HepG2 (cell line): ENCODE results near the gene ELFN1. TPM values are rescaled to one million over a fixed set of nuclear protein-coding genes. Genes with fewer than 3 reads are reported as not detected.

ENCODE experiments used
- ATAC-seq: fragments of 200-7000 bp; cut with Tn5 transposase; 3 replicates; pipeline ENCODE4 v1.9.1; 2020; ENCODE audit warnings: mild to moderate bottlenecking, moderate library complexity
- BruUV-seq: library from RNA; stranded (reverse); fragments of 400-500 nt; replicated peaks from 2 replicates; lab custom pipeline; 2021; lab: Mats Ljungman, UMichigan
- CTCF ChIA-PET: fragments of 300-600 bp; formaldehyde crosslinking; extraction: SDS; loops from one replicate; lab custom pipeline; 2021; ENCODE audit warnings: low total read pairs, inconsistent platforms, low intra/inter-chr PET ratio; lab: Yijun Ruan, JAX
- POLR2A ChIA-PET: fragments of 350-600 bp; sonication (Branson Sonifier 250); formaldehyde crosslinking; loops from one replicate; lab custom pipeline; 2020; ENCODE audit warnings: antibody characterized with exemption, inconsistent platforms; lab: Yijun Ruan, JAX
- DNase-seq: peaks from one replicate; pipeline ENCODE4 v3.0.0-alpha.2; 2015; ENCODE audit warnings: low spot score
- FAIRE-seq: peaks from 3 replicates; lab custom pipeline; 2011; peaks lifted over from hg19 to GRCh38; lab: Jason Lieb, UNC
- H2AFZ ChIP-seq: one replicate; pipeline ENCODE4 v1.6.1; 2011; ENCODE audit warnings: low read length, inconsistent platforms
- H3K27ac ChIP-seq: fragments of 300-600 bp; 3 replicates; pipeline ENCODE4 v1.8.0; 2011; ENCODE audit warnings: mixed run types, mild to moderate bottlenecking, mixed read lengths, low read length, inconsistent platforms; ENCODE audit not compliant: insufficient read depth; ENCODE audit errors: extremely low read length
- H3K27me3 ChIP-seq, 2 experiments: fragments of 200-600 bp in 1 of 2; 2 replicates in 1 of 2; 3 replicates in 1 of 2; pipeline versions ENCODE4 v1.6.0 to v1.8.0; 2011; ENCODE audit warnings: low read length in 2 of 2, mild to moderate bottlenecking in 2 of 2, moderate library complexity in 2 of 2, inconsistent platforms in 1 of 2; ENCODE audit not compliant: insufficient read depth in 2 of 2, control insufficient read depth in 1 of 2
- H3K36me3 ChIP-seq, 2 experiments: fragments of 200-600 bp in 1 of 2; replicated peaks in 1 of 2; 2 replicates in 1 of 2; 3 replicates in 1 of 2; pipeline versions ENCODE4 v1.5.1 to v1.8.0; 2011; ENCODE audit warnings: low read length in 2 of 2, inconsistent platforms in 1 of 2; ENCODE audit not compliant: insufficient read depth in 2 of 2, control insufficient read depth in 1 of 2
- H3K4me1 ChIP-seq: 2 replicates; pipeline ENCODE4 v1.5.1; 2012; ENCODE audit warnings: low read length, inconsistent platforms; ENCODE audit not compliant: insufficient read depth
- H3K4me2 ChIP-seq: 2 replicates; pipeline ENCODE4 v1.6.0; 2011; ENCODE audit warnings: low read depth, low read length, inconsistent platforms
- H3K4me3 ChIP-seq, 3 experiments: fragments of 200-600 bp in 1 of 3; sonication (generic), shearing (Covaris generic) in 1 of 3; replicated peaks in 1 of 3; 2 replicates each; pipeline ENCODE4 v1.5.1; 2011 to 2016; ENCODE audit warnings: low read length in 3 of 3, inconsistent platforms in 2 of 3, low read depth in 2 of 3, mild to moderate bottlenecking in 2 of 3, control low read depth in 1 of 3, mixed read lengths in 1 of 3; ENCODE audit not compliant: insufficient read depth in 1 of 3
- H3K79me2 ChIP-seq: one replicate; pipeline ENCODE4 v1.6.1; 2011; ENCODE audit warnings: low read length, inconsistent platforms; ENCODE audit not compliant: insufficient read depth
- H3K9ac ChIP-seq: 2 replicates; pipeline ENCODE4 v1.6.0; 2011; ENCODE audit warnings: mild to moderate bottlenecking, low read depth, low read length, inconsistent platforms; ENCODE audit not compliant: insufficient read depth
- H3K9me3 ChIP-seq: 2 replicates; pipeline ENCODE4 v1.5.1; 2012; ENCODE audit warnings: mild to moderate bottlenecking, low read length
- H4K20me1 ChIP-seq: 2 replicates; pipeline ENCODE4 v1.6.0; 2011; ENCODE audit warnings: inconsistent platforms, mild to moderate bottlenecking, low read length, moderate library complexity; ENCODE audit not compliant: insufficient read depth
- GABPB1 ChIP-seq: IDR thresholded peaks from 2 replicates; pipeline ENCODE4 v1.6.1; 2016; ENCODE audit warnings: mild to moderate bottlenecking, missing genetic modification reagents, moderate library complexity, missing compliant biosample characterization
- KAT7 ChIP-seq: IDR thresholded peaks from 2 replicates; pipeline ENCODE4 v1.6.1; 2018; ENCODE audit warnings: borderline replicate concordance, missing compliant biosample characterization
- ZMYM3 ChIP-seq: sonication (generic); formaldehyde crosslinking; IDR thresholded peaks from 2 replicates; pipeline ENCODE4 v1.5.1; 2020; ENCODE audit warnings: mild to moderate bottlenecking, missing genetic modification reagents
- ZNF337 ChIP-seq: sonication (generic); formaldehyde crosslinking; IDR thresholded peaks from 2 replicates; pipeline ENCODE4 v1.5.1; 2020; ENCODE audit warnings: missing genetic modification reagents, low read depth, mild to moderate bottlenecking, borderline replicate concordance
- ZNF768 ChIP-seq: sonication (generic); formaldehyde crosslinking; IDR thresholded peaks from 2 replicates; pipeline ENCODE4 v1.4.0; 2020; ENCODE audit warnings: missing genetic modification reagents
- WGBS: methylation state at CpG from one replicate; pipeline ENCODE4 v1.1.6; 2017; ENCODE audit warnings: low lambda C conversion rate; 5-methylcytosine and 5-hydroxymethylcytosine counted together
- in situ Hi-C: cut with HindIII; loops from 2 replicates; pipeline ENCODE4 v1.10.0; 2017; ENCODE audit warnings: low pct_unique_long_range_greater_than_20kb; ENCODE audit not compliant: extremely low pct_ligation_motif_present
- intact Hi-C: fragments of 100-400 bp; cut with micrococcal nuclease; formaldehyde crosslinking; loops from one replicate; pipeline ENCODE4 v1.10.0; 2022; ENCODE audit not compliant: unreplicated experiment
- polyA plus RNA-seq, 8 experiments: library from polyadenylated mRNA; depleted of rRNA in 3 of 8; stranded (reverse) in 7 of 8; unstranded in 1 of 8; fragments of >200 nt; fragmentation: Illumina TruSeq in 4 of 8; extraction: Trizol in 4 of 8; gene quantifications; 2 replicates each; pipeline versions ENCODE4 v1.2.1 to v1.2.3, GENCODE V29; 2011 to 2016; ENCODE audit warnings: low read depth in 4 of 8, missing spikeins in 1 of 8, mixed read lengths in 1 of 8; ENCODE audit not compliant: insufficient read depth in 1 of 8
- total RNA-seq, 5 experiments: library from RNA; depleted of rRNA; stranded (reverse); fragments of >200 nt; fragmentation: Illumina TruSeq; extraction: Trizol; gene quantifications; 2 replicates each; pipeline ENCODE4 v1.2.3, GENCODE V29; 2016; ENCODE audit warnings: low read depth in 1 of 5
- TF ChIP-seq, protein P1 (sequence below): sonication (generic); formaldehyde crosslinking; IDR thresholded peaks from 2 replicates; pipeline ENCODE4 v1.4.0; 2020; ENCODE audit warnings: missing genetic modification reagents
- TF ChIP-seq, protein P2 (sequence below): sonication (generic); formaldehyde crosslinking; IDR thresholded peaks from 2 replicates; pipeline ENCODE4; 2020; ENCODE audit warnings: missing genetic modification reagents, mild to moderate bottlenecking, borderline replicate concordance

Gene ELFN1
- total and polyA plus RNA-seq, 2 of the 13 experiments (the other 11 are each of a cell fraction or from before 2014, with no cell fraction given) = 0.13 to 0.18 TPM

DNA sequence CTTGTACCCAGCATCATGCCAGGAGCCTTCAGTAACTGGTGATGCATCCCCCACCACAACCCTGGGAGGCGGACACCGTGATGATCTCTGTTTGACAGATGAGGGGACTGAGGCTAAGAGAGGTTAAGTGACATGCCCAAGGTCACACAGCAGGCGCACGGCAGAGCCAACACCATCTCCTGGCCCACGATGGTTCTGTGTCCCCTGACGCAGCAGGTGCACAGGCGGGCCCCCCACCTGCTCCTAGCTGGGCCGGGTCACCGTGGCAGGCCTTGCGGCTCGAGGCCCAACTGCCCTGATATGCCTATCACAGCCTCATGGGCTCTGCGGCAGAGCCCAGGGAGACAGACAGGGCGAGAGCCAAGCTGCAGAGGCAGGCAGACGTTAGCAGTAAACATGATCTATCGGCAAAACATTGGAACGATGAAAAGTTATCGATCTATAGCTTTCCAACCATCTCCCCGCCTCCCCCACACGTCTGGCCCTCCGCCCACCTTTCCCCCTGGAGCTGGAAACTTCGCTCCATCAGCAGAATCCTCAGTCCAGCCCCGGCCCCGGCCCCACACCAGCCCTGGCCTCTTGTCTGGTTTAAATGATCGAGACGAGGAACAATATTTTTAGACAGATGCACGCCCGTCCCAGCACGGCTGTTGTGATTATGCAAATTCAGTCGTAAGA, 65.9 kb downstream of the ELFN1 start:
- Histone ChIP-seq H3K27ac (no peak overlapping the region), H2AFZ (no peak overlapping the region), H4K20me1 (no peaks in the 10 kb centered on the region), H3K36me3 (no peaks in the 10 kb centered on the region), H3K4me3 (no peak overlapping the region), H3K9me3 (0 out of 2 replicates have a peak, but pooled peaks cover 1% of the 10 kb centered on the region), H3K4me1 (no peaks in the 10 kb centered on the region), H3K27me3 (peaks cover 0 to 34% of the 10 kb centered on the region in 2 experiments; a peak in 3 of 5 replicates)
- 62% methylated on average over 20 of the region's 29 CpGs for WGBS
- CTCF ChIA-PET = no interaction called here
- ATAC-seq = no peak
- in situ Hi-C loops = no loop called here
- no TSS peak for BruUV-seq
- TF ChIP-seq ZMYM3 (CRISPR knock-in tag) = peak; percentile 56
- no peak for TF ChIP-seq GABPB1 (CRISPR knock-in tag)
- TF ChIP-seq ZNF768 (CRISPR knock-in tag) = peak; percentile 97
- no peak for TF ChIP-seq KAT7 (CRISPR knock-in tag)
- TF ChIP-seq, protein P1, sequence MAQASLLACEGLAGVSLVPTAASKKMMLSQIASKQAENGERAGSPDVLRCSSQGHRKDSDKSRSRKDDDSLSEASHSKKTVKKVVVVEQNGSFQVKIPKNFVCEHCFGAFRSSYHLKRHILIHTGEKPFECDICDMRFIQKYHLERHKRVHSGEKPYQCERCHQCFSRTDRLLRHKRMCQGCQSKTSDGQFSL = no peak
- TF ChIP-seq ZNF337 (CRISPR knock-in tag) = no peak
- TF ChIP-seq, protein P2, sequence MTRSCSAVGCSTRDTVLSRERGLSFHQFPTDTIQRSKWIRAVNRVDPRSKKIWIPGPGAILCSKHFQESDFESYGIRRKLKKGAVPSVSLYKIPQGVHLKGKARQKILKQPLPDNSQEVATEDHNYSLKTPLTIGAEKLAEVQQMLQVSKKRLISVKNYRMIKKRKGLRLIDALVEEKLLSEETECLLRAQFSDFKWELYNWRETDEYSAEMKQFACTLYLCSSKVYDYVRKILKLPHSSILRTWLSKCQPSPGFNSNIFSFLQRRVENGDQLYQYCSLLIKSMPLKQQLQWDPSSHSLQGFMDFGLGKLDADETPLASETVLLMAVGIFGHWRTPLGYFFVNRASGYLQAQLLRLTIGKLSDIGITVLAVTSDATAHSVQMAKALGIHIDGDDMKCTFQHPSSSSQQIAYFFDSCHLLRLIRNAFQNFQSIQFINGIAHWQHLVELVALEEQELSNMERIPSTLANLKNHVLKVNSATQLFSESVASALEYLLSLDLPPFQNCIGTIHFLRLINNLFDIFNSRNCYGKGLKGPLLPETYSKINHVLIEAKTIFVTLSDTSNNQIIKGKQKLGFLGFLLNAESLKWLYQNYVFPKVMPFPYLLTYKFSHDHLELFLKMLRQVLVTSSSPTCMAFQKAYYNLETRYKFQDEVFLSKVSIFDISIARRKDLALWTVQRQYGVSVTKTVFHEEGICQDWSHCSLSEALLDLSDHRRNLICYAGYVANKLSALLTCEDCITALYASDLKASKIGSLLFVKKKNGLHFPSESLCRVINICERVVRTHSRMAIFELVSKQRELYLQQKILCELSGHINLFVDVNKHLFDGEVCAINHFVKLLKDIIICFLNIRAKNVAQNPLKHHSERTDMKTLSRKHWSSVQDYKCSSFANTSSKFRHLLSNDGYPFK (CRISPR knock-in tag) = no peak
- TF ChIP-seq, all 625 proteins: peak for 2
- intact Hi-C loops = no loop called here
- DNase-seq = no peak
- Histone ChIP-seq H3K4me2 (no peak overlapping the region), H3K9ac (no peak overlapping the region), H3K79me2 (no peaks in the 10 kb centered on the region)
- no peak for FAIRE-seq
- POLR2A ChIA-PET = no interaction called here
